ENCODE measurements around the gene WFDC10B.

DNA sequence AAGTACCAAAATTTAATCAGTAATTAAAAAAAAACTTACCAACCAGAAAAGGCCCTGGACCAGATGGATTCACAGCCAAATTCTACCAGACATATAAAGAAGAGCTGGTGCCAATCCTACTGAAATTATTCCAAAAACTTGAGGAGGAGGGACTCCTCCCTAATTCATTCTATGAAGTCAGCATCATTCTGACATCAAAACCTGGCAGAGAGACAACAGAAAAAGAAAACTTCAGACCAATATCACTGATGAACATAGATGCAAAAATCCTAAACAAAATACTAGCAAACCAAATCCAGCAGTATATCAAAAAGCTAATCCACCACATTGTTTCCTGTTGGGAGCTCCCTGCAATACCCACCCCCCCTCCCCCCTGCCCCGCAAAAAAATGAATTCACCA, 34.7 kb downstream of the WFDC10B start, which contains the start of gene WFDC11:
- TF ChIP-seq, protein P1, sequence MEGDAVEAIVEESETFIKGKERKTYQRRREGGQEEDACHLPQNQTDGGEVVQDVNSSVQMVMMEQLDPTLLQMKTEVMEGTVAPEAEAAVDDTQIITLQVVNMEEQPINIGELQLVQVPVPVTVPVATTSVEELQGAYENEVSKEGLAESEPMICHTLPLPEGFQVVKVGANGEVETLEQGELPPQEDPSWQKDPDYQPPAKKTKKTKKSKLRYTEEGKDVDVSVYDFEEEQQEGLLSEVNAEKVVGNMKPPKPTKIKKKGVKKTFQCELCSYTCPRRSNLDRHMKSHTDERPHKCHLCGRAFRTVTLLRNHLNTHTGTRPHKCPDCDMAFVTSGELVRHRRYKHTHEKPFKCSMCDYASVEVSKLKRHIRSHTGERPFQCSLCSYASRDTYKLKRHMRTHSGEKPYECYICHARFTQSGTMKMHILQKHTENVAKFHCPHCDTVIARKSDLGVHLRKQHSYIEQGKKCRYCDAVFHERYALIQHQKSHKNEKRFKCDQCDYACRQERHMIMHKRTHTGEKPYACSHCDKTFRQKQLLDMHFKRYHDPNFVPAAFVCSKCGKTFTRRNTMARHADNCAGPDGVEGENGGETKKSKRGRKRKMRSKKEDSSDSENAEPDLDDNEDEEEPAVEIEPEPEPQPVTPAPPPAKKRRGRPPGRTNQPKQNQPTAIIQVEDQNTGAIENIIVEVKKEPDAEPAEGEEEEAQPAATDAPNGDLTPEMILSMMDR (IDR thresholded peaks at IDR 0.05; ENCODE audit: extremely low read depth in 1 of 2, insufficient read depth in 1 of 2, low read depth in 1 of 2, low read length in 2 of 2) = no peak
- TF ChIP-seq, protein P2, sequence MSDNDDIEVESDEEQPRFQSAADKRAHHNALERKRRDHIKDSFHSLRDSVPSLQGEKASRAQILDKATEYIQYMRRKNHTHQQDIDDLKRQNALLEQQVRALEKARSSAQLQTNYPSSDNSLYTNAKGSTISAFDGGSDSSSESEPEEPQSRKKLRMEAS (IDR thresholded peaks at IDR 0.05; ENCODE audit: insufficient read depth, insufficient read length) = no peak
- TF ChIP-seq EZH2 (IDR thresholded peaks at IDR 0.05; ENCODE audit: borderline replicate concordance, low read depth, low read length, severe bottlenecking) (no peak), POLR2A (IDR thresholded peaks at IDR 0.05; ENCODE audit: low read depth, low read length) (no peak), POLR2AphosphoS5 (IDR thresholded peaks at IDR 0.05; ENCODE audit: insufficient read depth, low read depth, low read length) (no peak), GATA2 (IDR thresholded peaks at IDR 0.05; ENCODE audit: insufficient read depth, insufficient read length, low read depth, low read length) (no peak), JUN (IDR thresholded peaks at IDR 0.05; ENCODE audit: borderline replicate concordance, insufficient read depth, insufficient read length, low read depth) (no peak)

Data from endothelial cell of umbilical vein (primary cell).